ENCODE measurements around the gene VEGFB. TPM values are rescaled to one million over a fixed set of nuclear protein-coding genes. Genes with fewer than 3 reads are reported as not detected.

The VEGFB gene
- total RNA-seq, 1 donor from 2014 or later, result 19.8 TPM

Other genes starting within 250 kb of the VEGFB start
- gene OTUB1, start 248.1 kb upstream of the VEGFB start, total RNA-seq, result 45.6 and 46.7 TPM in 2 replicates
- not detected in 2 replicates for gene FLRT1, start 198.7 kb upstream of the VEGFB start, total RNA-seq
- gene MACROD1, start 68.5 kb upstream of the VEGFB start, total RNA-seq, result 19.3 and 22.3 TPM in 2 replicates
- gene STIP1, start 48.4 kb upstream of the VEGFB start, total RNA-seq, result 112 and 116 TPM in 2 replicates
- gene FERMT3, start 27.9 kb upstream of the VEGFB start, total RNA-seq, result 7.2 and 9.3 TPM in 2 replicates
- gene TRPT1, start 8.4 kb upstream of the VEGFB start, total RNA-seq, result 19.5 and 25.5 TPM in 2 replicates
- 27.1 and 40.1 TPM in 2 replicates for gene NUDT22, start 8.3 kb upstream of the VEGFB start, total RNA-seq
- gene DNAJC4, start 4.0 kb upstream of the VEGFB start, total RNA-seq, result 13.8 and 14.1 TPM in 2 replicates
- gene FKBP2, start 6.5 kb downstream of the VEGFB start, total RNA-seq, result 71.8 and 72.9 TPM in 2 replicates
- gene PPP1R14B, start 12.4 kb downstream of the VEGFB start, total RNA-seq, result 89.6 and 110 TPM in 2 replicates
- gene PLCB3, start 16.9 kb downstream of the VEGFB start, total RNA-seq, result 14.6 and 15.3 TPM in 2 replicates
- 46.2 and 69.0 TPM in 2 replicates for gene BAD, start 50.1 kb downstream of the VEGFB start, total RNA-seq
- 6.0 and 7.7 TPM in 2 replicates for gene GPR137, start 51.3 kb downstream of the VEGFB start, total RNA-seq
- gene KCNK4, start 56.7 kb downstream of the VEGFB start, total RNA-seq, result not detected in 2 replicates
- gene CATSPERZ, start 65.8 kb downstream of the VEGFB start, total RNA-seq, result 0.11 TPM in 1 of 2 replicates, not detected in the other
- 42.8 and 56.0 TPM in 2 replicates for gene ESRRA, start 70.9 kb downstream of the VEGFB start, total RNA-seq
- gene TRMT112, start 83.0 kb downstream of the VEGFB start, total RNA-seq, result 231 and 235 TPM in 2 replicates
- 194 and 276 TPM in 2 replicates for gene PRDX5, start 83.5 kb downstream of the VEGFB start, total RNA-seq
- gene CCDC88B, start 105.6 kb downstream of the VEGFB start, total RNA-seq, result 1.0 and 1.5 TPM in 2 replicates
- 25.1 and 26.0 TPM in 2 replicates for gene RPS6KA4, start 124.6 kb downstream of the VEGFB start, total RNA-seq